H9 (cell line): ENCODE measurements around the gene BLOC1S6. TPM values are rescaled to one million over a fixed set of nuclear protein-coding genes. Genes with fewer than 3 reads are reported as not detected.

Experiments
- DNase-seq: peaks from one replicate; pipeline ENCODE4 v3.0.0-alpha.2; 2017
- H2AFZ ChIP-seq: one replicate; pipeline ENCODE4 v1.6.1; 2013; ENCODE audit warnings: mild to moderate bottlenecking, low read length, control low read depth, moderate library complexity
- H2AK5ac ChIP-seq: 2 replicates; pipeline ENCODE4 v1.6.1; 2013; ENCODE audit warnings: low read length, control low read depth, mixed read lengths; ENCODE audit not compliant: insufficient read length
- H2BK120ac ChIP-seq: one replicate; pipeline ENCODE4 v1.6.1; 2013; ENCODE audit warnings: low read depth, mild to moderate bottlenecking, low read length, control low read depth, inconsistent platforms; ENCODE audit not compliant: poor library complexity, severe bottlenecking
- H2BK12ac ChIP-seq: 2 replicates; pipeline ENCODE4 v1.6.1; 2013; ENCODE audit warnings: low read length, control low read depth, mixed read lengths, low read depth; ENCODE audit not compliant: insufficient read length
- H2BK15ac ChIP-seq: 2 replicates; pipeline ENCODE4 v1.6.1; 2013; ENCODE audit warnings: low read depth, low read length, control low read depth
- H2BK20ac ChIP-seq: one replicate; pipeline ENCODE4 v1.6.1; 2013; ENCODE audit warnings: low read depth, mild to moderate bottlenecking, low read length, control low read depth, inconsistent platforms; ENCODE audit not compliant: poor library complexity, severe bottlenecking
- H2BK5ac ChIP-seq: 2 replicates; pipeline ENCODE4 v1.6.1; 2013; ENCODE audit warnings: low read length, control low read depth, mixed read lengths; ENCODE audit not compliant: insufficient read length
- H3K14ac ChIP-seq: 2 replicates; pipeline ENCODE4 v1.6.1; 2013; ENCODE audit warnings: low read length, control low read depth; ENCODE audit not compliant: insufficient read depth
- H3K18ac ChIP-seq: 2 replicates; pipeline ENCODE4 v1.6.1; 2013; ENCODE audit warnings: low read depth, mild to moderate bottlenecking, mixed read lengths, low read length, control low read depth; ENCODE audit not compliant: insufficient read length
- H3K23ac ChIP-seq: 2 replicates; pipeline ENCODE4 v1.6.1; 2013; ENCODE audit warnings: low read length, control low read depth, mixed read lengths, low read depth; ENCODE audit not compliant: insufficient read length
- H3K23me2 ChIP-seq: 2 replicates; pipeline ENCODE4 v1.6.1; 2013; ENCODE audit warnings: low read depth, mild to moderate bottlenecking, mixed read lengths, low read length, control low read depth; ENCODE audit not compliant: insufficient read length, poor library complexity, severe bottlenecking
- H3K27ac ChIP-seq: 2 replicates; pipeline ENCODE4 v1.5.1; 2013; ENCODE audit warnings: low read length, control low read depth, mixed read lengths, low read depth; ENCODE audit not compliant: insufficient read length
- H3K27me3 ChIP-seq: 2 replicates; pipeline ENCODE4 v1.6.1; 2013; ENCODE audit warnings: low read length, control low read depth, inconsistent platforms; ENCODE audit not compliant: insufficient read depth
- H3K4ac ChIP-seq: 2 replicates; pipeline ENCODE4 v1.6.1; 2013; ENCODE audit warnings: low read depth, mild to moderate bottlenecking, control low read depth, inconsistent platforms, low read length, moderate library complexity
- H3K4me1 ChIP-seq: 2 replicates; pipeline ENCODE4 v1.6.1; 2013; ENCODE audit warnings: low read length, control low read depth, inconsistent platforms; ENCODE audit not compliant: insufficient read depth
- H3K4me2 ChIP-seq: 2 replicates; pipeline ENCODE4 v1.6.1; 2013; ENCODE audit warnings: low read length, control low read depth, mixed read lengths; ENCODE audit not compliant: insufficient read length, insufficient read depth
- H3K56ac ChIP-seq: 2 replicates; pipeline ENCODE4 v1.6.1; 2013; ENCODE audit warnings: low read depth, mild to moderate bottlenecking, mixed read lengths, low read length, control low read depth; ENCODE audit not compliant: insufficient read length
- H3K79me1 ChIP-seq: 2 replicates; pipeline ENCODE4 v1.6.1; 2013; ENCODE audit warnings: low read depth, mild to moderate bottlenecking, moderate library complexity, low read length, control low read depth, inconsistent platforms; ENCODE audit not compliant: insufficient read depth, poor library complexity, severe bottlenecking
- H3K79me2 ChIP-seq: 2 replicates; pipeline ENCODE4 v1.6.1; 2013; ENCODE audit warnings: low read length, control low read depth, inconsistent platforms; ENCODE audit not compliant: insufficient read depth
- H3K9ac ChIP-seq: 2 replicates; pipeline ENCODE4 v1.6.1; 2013; ENCODE audit warnings: low read length, control low read depth, mixed read lengths; ENCODE audit not compliant: insufficient read length; ENCODE audit errors: extremely low read depth
- H3K9me3 ChIP-seq: one replicate; pipeline ENCODE4 v1.6.1; 2013; ENCODE audit warnings: low read depth, low read length, inconsistent platforms; ENCODE audit not compliant: control insufficient read depth
- H3T11ph ChIP-seq: one replicate; pipeline ENCODE4 v1.6.1; 2013; ENCODE audit warnings: mild to moderate bottlenecking, low read length, control low read depth, inconsistent platforms
- H4K20me1 ChIP-seq: one replicate; pipeline ENCODE4 v1.6.1; 2013; ENCODE audit not compliant: control insufficient read depth, insufficient read length, insufficient read depth
- H4K5ac ChIP-seq: 2 replicates; pipeline ENCODE4 v1.6.1; 2013; ENCODE audit warnings: low read depth, mild to moderate bottlenecking, mixed read lengths, low read length, control low read depth; ENCODE audit not compliant: insufficient read length
- H4K8ac ChIP-seq: replicated peaks from 2 replicates; pipeline ENCODE4 v1.6.1; 2013; ENCODE audit warnings: low read length, control low read depth, mixed read lengths, low read depth; ENCODE audit not compliant: insufficient read length
- H4K91ac ChIP-seq: 2 replicates; pipeline ENCODE4 v1.6.1; 2013; ENCODE audit warnings: low read depth, mild to moderate bottlenecking, moderate library complexity, mixed read lengths, low read length, control low read depth; ENCODE audit not compliant: insufficient read length
- H3K27ac Mint-ChIP-seq, 3 experiments: 2 replicates in 2 of 3; 3 replicates in 1 of 3; pipeline ENCODE4 v1.8.0; 2020 to 2021; ENCODE audit warnings: mixed read lengths in 3 of 3, mild to moderate bottlenecking in 1 of 3, moderate library complexity in 1 of 3
- H3K27me3 Mint-ChIP-seq: 2 replicates; pipeline ENCODE4 v1.8.0; 2021; ENCODE audit warnings: low read depth, mild to moderate bottlenecking, moderate library complexity, mixed read lengths
- H3K36me3 Mint-ChIP-seq, 3 experiments: 2 replicates in 2 of 3; 3 replicates in 1 of 3; pipeline ENCODE4 v1.8.0; 2020 to 2021; ENCODE audit warnings: low read depth in 3 of 3, mixed read lengths in 3 of 3; ENCODE audit not compliant: insufficient read depth in 1 of 3
- H3K4me1 Mint-ChIP-seq, 2 experiments: 2 replicates each; pipeline ENCODE4 v1.8.0; 2020; ENCODE audit warnings: mixed read lengths in 2 of 2
- H3K4me3 Mint-ChIP-seq, 2 experiments: 2 replicates in 1 of 2; 3 replicates in 1 of 2; pipeline ENCODE4 v1.8.0; 2020 to 2021; ENCODE audit warnings: mild to moderate bottlenecking in 2 of 2, mixed read lengths in 2 of 2, moderate library complexity in 1 of 2
- H3K9me3 Mint-ChIP-seq, 2 experiments: 2 replicates in 1 of 2; 3 replicates in 1 of 2; pipeline ENCODE4 v1.8.0; 2020; ENCODE audit warnings: mild to moderate bottlenecking in 2 of 2, mixed read lengths in 2 of 2, moderate library complexity in 1 of 2
- CTCF ChIP-seq: fragments of 200-600 bp; sonication (generic); conservative IDR thresholded peaks from 3 replicates; pipeline ENCODE4 v1.8.0; 2021; ENCODE audit warnings: antibody characterized with exemption, mild to moderate bottlenecking
- WGBS: extraction: QIAGEN DNeasy Blood & Tissue Kit; methylation state at CpG from one replicate; pipeline ENCODE4 v1.1.7; 2013; ENCODE audit warnings: missing lambda C conversion rate, low lambda C conversion rate, mixed read lengths; ENCODE audit not compliant: insufficient read length; ENCODE audit errors: extremely low coverage; 5-methylcytosine and 5-hydroxymethylcytosine counted together
- total RNA-seq: library from RNA; stranded (reverse); gene quantifications from 2 replicates; pipeline ENCODE4 v1.2.1, GENCODE V29; 2021

Gene BLOC1S6
- total RNA-seq, 1 experiment from 2014 or later = 36.9 TPM

- H3K56ac ChIP-seq = no peak overlapping the region
- Mint-ChIP-seq H3K27me3 (peaks cover 10% of the 10 kb centered on the region), H3K36me3 (no peaks in the 10 kb centered on the region), H3K4me3 (peak overlapping the region; percentile 97 to 98), H3K9me3 (no peaks in the 10 kb centered on the region; a peak in 1 of 5 replicates), H3K27ac (peak overlapping the region; percentile 100; a peak in 6 of 7 replicates), H3K4me1 (peaks cover 22 to 23% of the 10 kb centered on the region in 2 experiments)
- no peak overlapping the region for H3K23ac ChIP-seq
- no peaks in the 10 kb centered on the region for H3K9me3 ChIP-seq
- H3K14ac ChIP-seq = peak overlapping the region; percentile 100; the same call in 1 of the 2 replicates
- peak overlapping the region; percentile 84 for H3T11ph ChIP-seq
- no peak overlapping the region for H2AFZ ChIP-seq
- no peak overlapping the region for H3K27ac ChIP-seq
- H3K4me2 ChIP-seq = peak overlapping the region; percentile 98
- H4K8ac ChIP-seq = peak overlapping the region; percentile 96
- TF ChIP-seq CTCF = no peak
- peaks cover 7% of the 10 kb centered on the region for H3K79me1 ChIP-seq
- peak overlapping the region; percentile 17 for H2BK12ac ChIP-seq
- peaks cover 11% of the 10 kb centered on the region for H3K23me2 ChIP-seq
- H4K5ac ChIP-seq = no peak overlapping the region
- no peak for DNase-seq
- no CpG with 5 or more reads among the region's 3 CpGs for WGBS
- no peak overlapping the region for H4K91ac ChIP-seq
- peaks cover 2% of the 10 kb centered on the region for H4K20me1 ChIP-seq
- H3K79me2 ChIP-seq = peaks cover 5% of the 10 kb centered on the region; the same call in 1 of the 2 replicates
- H3K4me1 ChIP-seq = 0 out of 2 replicates have a peak, but pooled peaks cover 3% of the 10 kb centered on the region
- H3K27me3 ChIP-seq = no peaks in the 10 kb centered on the region
- peak overlapping the region; percentile 95 for H3K9ac ChIP-seq
- H2AK5ac ChIP-seq = peak overlapping the region; percentile 86
- H2BK5ac ChIP-seq = peak overlapping the region; percentile 98
- H3K18ac ChIP-seq = peak overlapping the region; percentile 100
- H2BK15ac ChIP-seq = no peak overlapping the region
- no peak overlapping the region for H2BK120ac ChIP-seq
- H3K4ac ChIP-seq = no peak overlapping the region
- no peak overlapping the region for H2BK20ac ChIP-seq
These were observed 1.1 kb upstream of the BLOC1S6 start for GRCh38 chr15:45586125-45586524.
